ENCODE results near the gene SERPINA12.

Gene SERPINA12

GRCh38 chr14:94462219-94462551 is 47.1 kb downstream of the SERPINA12 start:
- no peak for DNase-seq

DNA sequence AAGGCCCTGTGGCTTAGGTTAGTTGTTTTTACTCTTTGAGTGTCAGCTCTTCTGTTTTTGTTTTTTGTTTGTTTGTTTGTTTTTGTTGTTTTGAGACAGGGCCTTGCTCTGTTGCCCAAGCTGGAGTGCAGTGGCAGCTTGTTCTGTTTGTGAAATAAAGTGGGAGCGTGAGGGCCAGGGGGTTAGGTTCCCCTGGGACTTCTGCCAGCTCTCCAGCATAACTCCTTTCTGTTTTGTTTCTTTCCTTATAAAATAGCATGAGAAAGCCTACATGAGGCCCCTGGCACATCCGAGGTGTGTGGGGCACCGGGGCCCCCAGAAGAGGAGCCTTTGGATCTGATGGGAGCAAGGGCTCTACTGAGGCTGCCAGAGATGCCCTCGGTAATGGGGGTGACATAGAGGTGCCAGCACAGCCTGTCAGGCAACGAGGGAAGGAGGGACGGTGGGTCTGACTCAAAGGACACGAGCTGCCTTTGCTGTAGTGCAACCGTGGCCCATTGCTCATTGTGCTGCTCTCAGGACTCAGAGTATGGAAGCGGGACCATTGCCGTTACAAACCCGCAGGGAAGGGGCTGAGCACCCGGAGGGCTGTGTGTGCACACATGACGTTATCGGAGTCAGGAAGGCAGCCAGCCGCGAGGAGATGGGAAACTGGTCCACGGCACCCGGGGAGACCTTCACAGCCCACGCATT is 47.6 kb downstream of the SERPINA12 start:
- no peak for DNase-seq

DNA sequence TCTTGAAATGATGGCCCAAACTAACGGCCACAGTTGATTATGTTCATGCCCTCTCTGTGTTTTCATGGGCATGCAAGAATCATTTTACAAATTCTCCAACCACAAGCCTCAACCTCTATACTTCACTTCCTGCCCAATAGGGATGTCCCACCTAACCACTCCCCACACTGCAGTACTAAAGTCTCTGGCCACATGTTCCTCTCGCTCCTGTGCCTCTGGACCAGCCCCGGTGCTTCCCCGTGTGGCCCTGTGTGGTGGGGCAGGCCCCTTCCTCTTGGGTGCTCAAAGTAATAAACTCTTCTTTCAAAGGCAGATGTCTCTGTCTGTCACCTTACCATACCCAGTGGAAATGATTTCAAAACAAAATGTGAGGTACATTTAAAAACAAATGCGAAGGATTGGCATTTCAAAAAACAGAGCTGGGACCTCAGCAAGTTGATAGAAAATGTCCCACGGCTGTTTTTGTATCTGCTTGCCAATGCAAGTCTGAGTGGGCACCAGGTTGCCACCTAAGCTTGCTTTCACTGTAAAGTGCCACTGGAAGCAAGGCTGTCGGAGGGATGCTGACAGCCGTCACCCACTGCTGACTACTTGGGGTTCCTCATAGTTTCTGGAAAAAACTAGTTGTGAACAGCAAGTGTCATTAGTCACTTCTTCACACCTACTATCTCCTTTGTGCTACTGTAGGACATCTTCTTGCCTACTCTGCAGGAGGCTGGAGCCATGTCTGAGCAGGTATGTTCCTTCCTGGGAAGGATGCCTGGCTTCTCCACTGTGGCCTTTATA is 48.4 kb downstream of the SERPINA12 start:
- no peak for DNase-seq

- no peak for DNase-seq
Observed at GRCh38 chr14:94458558-94459205, 50.6 kb downstream of the SERPINA12 start.

DNA sequence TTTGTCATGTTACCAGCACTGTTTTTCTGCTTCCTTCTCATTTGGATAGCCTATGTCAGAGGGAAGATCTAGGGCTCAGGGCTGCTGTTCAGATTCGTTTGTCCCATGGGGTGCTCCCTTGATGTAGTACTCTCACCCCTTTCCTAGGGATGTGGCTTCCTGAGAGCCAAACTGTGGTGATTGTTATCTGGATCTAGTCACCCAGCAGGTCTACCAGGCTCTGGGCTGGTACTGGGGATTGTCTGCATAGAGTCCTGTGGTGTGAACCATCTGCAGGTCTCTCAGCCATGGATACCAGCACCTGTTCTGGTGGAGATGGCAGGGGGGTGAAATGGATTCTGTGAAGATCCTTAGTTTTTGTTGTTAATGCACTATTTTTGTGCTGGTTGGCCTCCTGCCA is 51.2 kb downstream of the SERPINA12 start:
- no peak for DNase-seq

- no peak for DNase-seq
Observed at GRCh38 chr14:94455928-94456327, 53.3 kb downstream of the SERPINA12 start.

DNA sequence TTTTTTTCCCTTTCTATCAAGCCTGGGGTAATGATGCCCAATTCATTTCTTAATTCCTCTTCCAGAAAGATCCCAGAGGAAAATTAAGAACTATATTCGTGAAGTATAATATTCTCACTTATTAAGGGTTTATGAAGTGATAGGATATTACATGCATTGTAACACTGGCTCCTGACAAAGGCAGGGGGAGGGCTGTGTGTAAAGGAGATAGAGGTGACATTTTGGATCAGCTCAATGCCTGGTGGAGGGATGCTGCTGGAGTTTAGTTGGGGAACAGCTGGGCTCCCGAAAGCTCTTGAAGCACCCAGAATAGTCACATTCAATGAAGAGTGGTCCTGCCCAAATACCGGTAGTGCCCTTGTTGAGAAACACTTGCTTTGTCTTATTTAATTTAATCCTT is 57.4 kb downstream of the SERPINA12 start:
- DNase-seq, result no peak

GRCh38 chr14:94451091-94451771 is 58.0 kb downstream of the SERPINA12 start:
- DNase-seq, result no peak

- DNase-seq, result no peak
Observed at GRCh38 chr14:94450722-94451090, 58.6 kb downstream of the SERPINA12 start.

GRCh38 chr14:94449930-94450329 is 59.3 kb downstream of the SERPINA12 start:
- no peak for DNase-seq

DNA sequence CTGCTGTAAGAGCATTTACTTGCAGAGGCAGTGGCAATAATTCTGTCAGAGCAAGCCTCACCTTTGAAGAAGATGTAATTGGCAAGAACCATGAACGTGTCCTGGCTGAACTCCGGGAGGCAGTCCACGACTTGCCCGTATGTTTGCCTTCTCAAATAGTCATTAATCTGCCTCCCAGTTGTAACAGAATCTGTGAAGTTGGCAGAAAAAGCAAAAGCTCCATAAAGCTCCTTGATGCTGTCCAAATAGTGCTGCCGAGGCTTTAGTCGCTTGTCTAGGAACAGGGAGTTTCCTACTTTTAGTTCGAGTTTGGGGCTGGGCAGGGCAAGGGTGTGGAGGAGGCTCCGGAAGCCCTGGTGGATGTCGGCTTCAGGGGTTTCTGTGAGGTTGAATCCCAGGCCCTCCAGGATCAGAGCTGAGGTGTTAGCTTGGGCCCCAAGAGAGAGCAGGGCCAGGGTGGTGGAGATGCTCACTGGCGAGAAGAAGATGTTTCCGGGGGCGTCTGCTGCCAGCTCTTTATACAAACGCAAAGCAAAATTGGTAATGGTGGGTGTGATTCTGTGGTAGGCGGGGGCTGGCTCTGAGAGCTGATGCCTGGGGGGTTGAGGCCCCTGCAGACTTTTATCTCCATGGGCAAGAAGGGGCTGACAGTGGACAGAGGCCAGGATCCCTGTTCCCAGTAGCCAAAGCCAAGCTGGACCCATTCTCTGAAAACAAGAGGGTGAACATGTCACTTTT is 61.0 kb downstream of the SERPINA12 start:
- DNase-seq, result no peak

- no peak for DNase-seq
Observed at GRCh38 chr14:94447206-94447605, 62.1 kb downstream of the SERPINA12 start.

GRCh38 chr14:94446126-94446525 is 63.1 kb downstream of the SERPINA12 start:
- no peak for DNase-seq

DNA sequence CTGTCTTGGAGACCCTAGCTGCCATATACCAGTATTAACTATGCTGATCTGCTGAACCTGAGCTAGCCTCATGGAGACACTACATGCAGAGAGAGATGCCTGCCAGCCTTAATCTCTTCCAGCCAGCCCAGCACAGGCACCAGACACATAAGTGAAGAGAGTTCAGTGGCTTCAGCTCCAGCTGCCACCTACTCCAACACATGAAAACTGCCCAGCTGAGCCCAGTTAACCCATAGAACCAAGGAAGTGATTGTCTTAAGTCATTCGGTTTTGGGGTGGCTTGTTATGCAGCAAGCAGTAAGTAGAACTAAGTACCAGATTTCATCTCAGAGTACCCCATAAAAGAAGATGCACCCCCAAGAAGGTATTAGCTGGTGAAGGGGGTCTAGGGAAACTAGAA is 64.3 kb downstream of the SERPINA12 start:
- DNase-seq, result no peak

GRCh38 chr14:94441531-94442205 is 67.6 kb downstream of the SERPINA12 start:
- no peak for DNase-seq

- no peak for DNase-seq
Observed at GRCh38 chr14:94441130-94441529, 68.1 kb downstream of the SERPINA12 start.

GRCh38 chr14:94439453-94440057 is 69.7 kb downstream of the SERPINA12 start:
- DNase-seq, result no peak

Measured in NCI-H2081 (cell line).